Activated CD8-positive, alpha-beta T cell treated with anti-CD3 and anti-CD28 coated beads for 36 hours (primary cell): ENCODE results near the gene REM1. TPM values are rescaled to one million over a fixed set of nuclear protein-coding genes. Genes with fewer than 3 reads are reported as not detected.

Experiments
- ATAC-seq: fragments of 200-7000 bp; cut with Tn5 transposase; one replicate; pipeline ENCODE4 v1.10.0; 2021; ENCODE audit warnings: mild to moderate bottlenecking, moderate library complexity
- CTCF ChIA-PET: fragments of 350-600 bp; sonication (Branson Sonifier 250); formaldehyde crosslinking; loops from one replicate; lab custom pipeline; 2021; ENCODE audit warnings: antibody characterized with exemption; lab: Charles Lee
- POLR2A ChIA-PET: fragments of 350-600 bp; sonication (Branson Sonifier 250); formaldehyde crosslinking; loops from one replicate; lab custom pipeline; 2021; ENCODE audit warnings: antibody characterized with exemption; lab: Charles Lee
- DNase-seq: peaks from one replicate; pipeline ENCODE4 v3.0.0-alpha.2; 2020
- H3K27ac Mint-ChIP-seq: one replicate; pipeline ENCODE4 v1.8.0; 2021; ENCODE audit warnings: mild to moderate bottlenecking, mixed read lengths
- H3K27me3 Mint-ChIP-seq: one replicate; pipeline ENCODE4 v1.8.0; 2021; ENCODE audit warnings: mixed read lengths
- H3K36me3 Mint-ChIP-seq: one replicate; pipeline ENCODE4 v1.8.0; 2021; ENCODE audit warnings: low read depth, mixed read lengths
- H3K4me1 Mint-ChIP-seq: one replicate; pipeline ENCODE4 v1.8.0; 2021; ENCODE audit warnings: low read depth, mixed read lengths
- H3K4me3 Mint-ChIP-seq: one replicate; pipeline ENCODE4 v1.8.0; 2021; ENCODE audit warnings: mild to moderate bottlenecking, moderate library complexity, mixed read lengths
- H3K9me3 Mint-ChIP-seq: one replicate; pipeline ENCODE4 v1.8.0; 2021; ENCODE audit warnings: mixed read lengths
- CTCF ChIP-seq: fragments of 200-600 bp; IDR thresholded peaks from one replicate; pipeline ENCODE4 v1.8.0; 2022; ENCODE audit warnings: antibody characterized with exemption, mild to moderate bottlenecking
- intact Hi-C: fragments of 100-400 bp; cut with micrococcal nuclease; formaldehyde crosslinking; loops from one replicate; pipeline ENCODE4 v1.10.0; 2022
- total RNA-seq, 2 experiments: library from RNA; stranded (reverse); gene quantifications; one replicate each; pipeline ENCODE4 v1.2.3, GENCODE V29; 2021

REM1 gene
- total RNA-seq, 2 experiments from 2014 or later: not detected

DNA sequence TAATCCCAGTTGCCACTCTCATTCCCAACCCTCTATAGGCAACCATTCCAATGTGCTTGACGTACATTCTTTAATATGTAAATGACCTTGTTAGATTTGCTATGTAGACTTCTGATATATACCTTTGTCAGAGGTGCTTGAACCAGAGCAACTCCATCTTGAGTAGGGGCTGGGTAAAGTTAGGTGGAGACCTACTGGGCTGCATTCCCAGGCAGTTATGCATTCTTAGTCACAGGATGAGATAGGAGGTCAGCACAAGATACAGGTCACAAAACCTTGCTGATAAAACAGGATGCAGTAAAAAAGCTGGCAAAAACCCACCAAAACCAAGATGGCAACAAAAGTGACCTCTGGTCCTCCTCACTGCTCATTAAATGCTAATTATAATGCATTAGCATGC lies 30.8 kb downstream of the REM1 start:
- Mint-ChIP-seq H3K4me3 (no peak overlapping the region), H3K36me3 (no peaks in the 10 kb centered on the region), H3K4me1 (peaks cover 2% of the 10 kb centered on the region), H3K9me3 (no peaks in the 10 kb centered on the region), H3K27me3 (peaks cover 9% of the 10 kb centered on the region), H3K27ac (no peak overlapping the region)
- ChIA-PET CTCF (no interaction called here), POLR2A (no interaction called here)
- DNase-seq (no peak), ATAC-seq (no peak)
- intact Hi-C loops: no loop called here
- TF ChIP-seq CTCF: no peak

- intact Hi-C loops: no loop called here
- no peak for TF ChIP-seq CTCF
- peaks cover under 1% of the 10 kb centered on the region for H3K4me1 Mint-ChIP-seq
- ATAC-seq: no peak
- CTCF ChIA-PET: interaction anchor here (1.2 to 1.4 kb wide), 2 partner anchors 43 to 48 kb away, joined by 3 read pairs; no protein-coding TSS in a partner anchor
- H3K36me3 Mint-ChIP-seq: no peaks in the 10 kb centered on the region
- no peak for DNase-seq
- H3K27me3 Mint-ChIP-seq: peaks cover 9% of the 10 kb centered on the region
- H3K9me3 Mint-ChIP-seq: no peaks in the 10 kb centered on the region
- no peak overlapping the region for H3K4me3 Mint-ChIP-seq
- no peak overlapping the region for H3K27ac Mint-ChIP-seq
- POLR2A ChIA-PET: no interaction called here
Observed at GRCh38 chr20:31508517-31509244, 33.6 kb downstream of the REM1 start.

DNA sequence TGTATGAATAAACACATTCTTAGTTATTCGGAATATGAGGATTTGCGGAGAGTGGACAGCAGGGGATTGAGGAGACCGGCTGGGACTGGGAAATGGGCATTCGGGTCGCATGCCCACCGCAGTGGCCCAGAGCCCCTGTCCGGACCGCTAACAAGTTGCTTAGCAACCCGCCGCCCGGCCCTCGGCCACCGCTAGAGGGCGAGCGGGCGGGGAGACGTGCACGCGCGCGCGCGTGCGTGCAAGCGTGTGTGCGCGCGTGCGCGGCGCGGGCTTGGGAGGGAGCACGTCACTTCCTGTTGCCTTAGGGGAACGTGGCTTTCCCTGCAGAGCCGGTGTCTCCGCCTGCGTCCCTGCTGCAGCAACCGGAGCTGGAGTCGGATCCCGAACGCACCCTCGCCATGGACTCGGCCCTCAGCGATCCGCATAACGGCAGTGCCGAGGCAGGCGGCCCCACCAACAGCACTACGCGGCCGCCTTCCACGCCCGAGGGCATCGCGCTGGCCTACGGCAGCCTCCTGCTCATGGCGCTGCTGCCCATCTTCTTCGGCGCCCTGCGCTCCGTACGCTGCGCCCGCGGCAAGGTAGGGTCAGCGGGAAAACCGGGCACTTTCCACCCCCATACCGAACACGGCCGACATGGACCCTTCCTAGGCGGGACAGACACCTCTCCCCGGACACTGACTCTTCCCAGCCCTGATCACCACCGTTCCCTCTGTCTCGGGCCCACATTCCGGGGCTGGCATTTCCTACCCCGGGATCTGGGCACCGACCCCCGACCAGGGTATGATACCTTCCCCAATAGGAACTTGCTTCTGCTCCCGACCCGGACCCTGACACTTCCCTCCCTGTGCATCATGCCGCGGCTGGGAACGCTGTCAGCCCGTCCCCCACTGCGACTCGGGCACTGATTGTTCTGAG lies 39.3 kb downstream of the REM1 start, which contains the start of gene HM13:
TSS of gene HM13 (plus strand) at position 289 of the 918 bp plus-strand sequence. CDS start at position 399, 110 bp downstream.
- ATAC-seq: peak; percentile 82
- Mint-ChIP-seq H3K27me3 (no peaks in the 10 kb centered on the region), H3K4me3 (no peak within 1 kb of the TSS), H3K9me3 (no peaks in the 10 kb centered on the region), H3K27ac (no peak within 1 kb of the TSS), H3K36me3 (peaks cover 5% of the 10 kb centered on the region), H3K4me1 (peaks cover 10% of the 10 kb centered on the region)
- TF ChIP-seq CTCF: peak; percentile 98
- intact Hi-C loops: no loop called here
- peak; percentile 90 for DNase-seq
- ChIA-PET CTCF (interaction anchor here (0.6 to 3.1 kb wide), 10 partner anchors 8 to 99 kb away, joined by 3 to 30 read pairs (median 3); partner anchors contain the start of gene DEFB124), POLR2A (interaction anchor here (0.6 to 1.2 kb wide), 2 partner anchors 11 to 209 kb away, joined by 4 to 5 read pairs; partner anchors contain the start of gene BCL2L1)

- no peak for ATAC-seq
- CTCF ChIA-PET: interaction anchor here (0.9 to 4.1 kb wide), 3 partner anchors 12 to 98 kb away, joined by 3 to 12 read pairs (median 12); no protein-coding TSS in a partner anchor
- H3K36me3 Mint-ChIP-seq: peaks cover 5% of the 10 kb centered on the region
Observed at GRCh38 chr20:31515072-31515774, 40.1 kb downstream of the REM1 start.

More at GRCh38 chr20:31515072-31515774, 40.1 kb downstream of the REM1 start:
- H3K4me1 Mint-ChIP-seq: peaks cover 15% of the 10 kb centered on the region
- intact Hi-C loops: no loop called here
- POLR2A ChIA-PET: interaction anchor here (1.1 kb wide), 1 partner anchor 12 kb away, joined by 3 read pairs; no protein-coding TSS in a partner anchor
- no peak for DNase-seq
- TF ChIP-seq CTCF: no peak
- H3K27ac Mint-ChIP-seq: no peak overlapping the region
- H3K27me3 Mint-ChIP-seq: no peaks in the 10 kb centered on the region
- no peak overlapping the region for H3K4me3 Mint-ChIP-seq
- H3K9me3 Mint-ChIP-seq: no peaks in the 10 kb centered on the region
